ENCODE measurements around the gene ELL3. TPM values are rescaled to one million over a fixed set of nuclear protein-coding genes. Genes with fewer than 3 reads are reported as not detected.

ELL3 gene
- total RNA-seq, 1 experiment from 2014 or later: 522 TPM

GRCh38 chr15:43794269-43795037 is 17.7 kb upstream of the ELL3 start:
- Histone ChIP-seq H3K4me1 (ENCODE audit: low read length) (peaks cover 74% of the 10 kb centered on the region), H4K20me1 (ENCODE audit: insufficient read depth, low read depth, low read length) (peaks cover 24% of the 10 kb centered on the region; the same call in 1 of the 2 replicates), H3K27me3 (ENCODE audit: low read length) (no peaks in the 10 kb centered on the region), H2AFZ (ENCODE audit: low read length) (no peak overlapping the region), H3K27ac (ENCODE audit: low read length) (peak overlapping the region; percentile 95), H3K4me2 (ENCODE audit: low read depth, low read length, poor library complexity, severe bottlenecking) (peak overlapping the region; percentile 89), H3K9me3 (ENCODE audit: low read length) (no peaks in the 10 kb centered on the region), H3K9ac (ENCODE audit: low read length) (peak overlapping the region; percentile 24; the same call in 1 of the 2 replicates), H3K4me3 (ENCODE audit: low read length) (no peak overlapping the region; the same call in 1 of the 2 replicates), H3K36me3 (ENCODE audit: insufficient read depth, low read length) (peaks cover 26% of the 10 kb centered on the region), H3K9me2 (replicated peaks; ENCODE audit: insufficient read depth, low read length) (no peaks in the 10 kb centered on the region), H3K79me2 (ENCODE audit: low read length) (peaks cover 22% of the 10 kb centered on the region)
- DNase-seq: no peak

- Histone ChIP-seq H3K4me1 (ENCODE audit: low read length) (peaks cover 74% of the 10 kb centered on the region), H3K9ac (ENCODE audit: low read length) (peak overlapping the region; percentile 98), H3K4me3 (ENCODE audit: low read length) (peak overlapping the region; percentile 98), H2AFZ (ENCODE audit: low read length) (no peak overlapping the region), H3K79me2 (ENCODE audit: low read length) (peaks cover 22% of the 10 kb centered on the region), H3K27ac (ENCODE audit: low read length) (peak overlapping the region; percentile 95), H3K27me3 (ENCODE audit: low read length) (no peaks in the 10 kb centered on the region), H3K4me2 (ENCODE audit: low read depth, low read length, poor library complexity, severe bottlenecking) (peak overlapping the region; percentile 89), H3K9me3 (ENCODE audit: low read length) (no peaks in the 10 kb centered on the region), H4K20me1 (ENCODE audit: insufficient read depth, low read depth, low read length) (peaks cover 24% of the 10 kb centered on the region; the same call in 1 of the 2 replicates), H3K36me3 (ENCODE audit: insufficient read depth, low read length) (peaks cover 26% of the 10 kb centered on the region), H3K9me2 (replicated peaks; ENCODE audit: insufficient read depth, low read length) (no peaks in the 10 kb centered on the region)
- DNase-seq: no peak
Observed at GRCh38 chr15:43793647-43794046, 16.9 kb upstream of the ELL3 start.

GRCh38 chr15:43792761-43793476 is 16.2 kb upstream of the ELL3 start:
- peak overlapping the region; percentile 98 for H3K4me3 ChIP-seq (ENCODE audit: low read length)
- no peak overlapping the region for H2AFZ ChIP-seq (ENCODE audit: low read length)

GRCh38 chr15:43791993-43792760 is 15.4 kb upstream of the ELL3 start, which contains the start of gene SERF2:
Gene SERF2 (plus strand): TSS chr15:43792320. CDS start chr15:43792377, 57 bp downstream.
- Histone ChIP-seq H3K79me2 (ENCODE audit: low read length) (peaks cover 22% of the 10 kb centered on the region), H3K27ac (ENCODE audit: low read length) (peak within 1 kb of the TSS; percentile 95), H3K9ac (ENCODE audit: low read length) (peak within 1 kb of the TSS; percentile 98), H3K4me3 (ENCODE audit: low read length) (peak within 1 kb of the TSS; percentile 98), H3K4me2 (ENCODE audit: low read depth, low read length, poor library complexity, severe bottlenecking) (peak within 1 kb of the TSS; percentile 89), H3K27me3 (ENCODE audit: low read length) (no peaks in the 10 kb centered on the region), H4K20me1 (ENCODE audit: insufficient read depth, low read depth, low read length) (peaks cover 24% of the 10 kb centered on the region; the same call in 1 of the 2 replicates), H3K4me1 (ENCODE audit: low read length) (peaks cover 76% of the 10 kb centered on the region), H3K36me3 (ENCODE audit: insufficient read depth, low read length) (peaks cover 26% of the 10 kb centered on the region), H3K9me3 (ENCODE audit: low read length) (no peaks in the 10 kb centered on the region), H2AFZ (ENCODE audit: low read length) (peak within 1 kb of the TSS; percentile 46; the same call in 1 of the 2 replicates), H3K9me2 (replicated peaks; ENCODE audit: insufficient read depth, low read length) (no peaks in the 10 kb centered on the region)
- peak; percentile 100 for DNase-seq

More at GRCh38 chr15:43792761-43793476, 16.2 kb upstream of the ELL3 start:
- Histone ChIP-seq H3K9ac (ENCODE audit: low read length) (peak overlapping the region; percentile 98), H3K27me3 (ENCODE audit: low read length) (no peaks in the 10 kb centered on the region), H3K4me2 (ENCODE audit: low read depth, low read length, poor library complexity, severe bottlenecking) (peak overlapping the region; percentile 89), H3K36me3 (ENCODE audit: insufficient read depth, low read length) (peaks cover 26% of the 10 kb centered on the region), H3K79me2 (ENCODE audit: low read length) (peaks cover 22% of the 10 kb centered on the region), H3K9me2 (replicated peaks; ENCODE audit: insufficient read depth, low read length) (no peaks in the 10 kb centered on the region), H3K9me3 (ENCODE audit: low read length) (no peaks in the 10 kb centered on the region), H3K4me1 (ENCODE audit: low read length) (peaks cover 74% of the 10 kb centered on the region), H3K27ac (ENCODE audit: low read length) (peak overlapping the region; percentile 95), H4K20me1 (ENCODE audit: insufficient read depth, low read depth, low read length) (peaks cover 24% of the 10 kb centered on the region; the same call in 1 of the 2 replicates)
- DNase-seq: peak; percentile 63

GRCh38 chr15:43789409-43789808 is 12.6 kb upstream of the ELL3 start:
- H3K4me3 ChIP-seq (ENCODE audit: low read length): no peak overlapping the region
- no peak overlapping the region for H2AFZ ChIP-seq (ENCODE audit: low read length)
- peak overlapping the region; percentile 98 for H3K27ac ChIP-seq (ENCODE audit: low read length)
- no peaks in the 10 kb centered on the region for H3K9me3 ChIP-seq (ENCODE audit: low read length)
- DNase-seq: peak; percentile 94
- H3K27me3 ChIP-seq (ENCODE audit: low read length): no peaks in the 10 kb centered on the region
- H3K9me2 ChIP-seq (replicated peaks; ENCODE audit: insufficient read depth, low read length): no peaks in the 10 kb centered on the region
- peak overlapping the region; percentile 68 for H3K9ac ChIP-seq (ENCODE audit: low read length)
- peak overlapping the region; percentile 65 for H3K4me2 ChIP-seq (ENCODE audit: low read depth, low read length, poor library complexity, severe bottlenecking)
- peaks cover 54% of the 10 kb centered on the region for H3K4me1 ChIP-seq (ENCODE audit: low read length)
- peaks cover 22% of the 10 kb centered on the region for H3K79me2 ChIP-seq (ENCODE audit: low read length)
- H4K20me1 ChIP-seq (ENCODE audit: insufficient read depth, low read depth, low read length): peaks cover 20% of the 10 kb centered on the region; the same call in 1 of the 2 replicates
- peaks cover 23% of the 10 kb centered on the region for H3K36me3 ChIP-seq (ENCODE audit: insufficient read depth, low read length)

DNA sequence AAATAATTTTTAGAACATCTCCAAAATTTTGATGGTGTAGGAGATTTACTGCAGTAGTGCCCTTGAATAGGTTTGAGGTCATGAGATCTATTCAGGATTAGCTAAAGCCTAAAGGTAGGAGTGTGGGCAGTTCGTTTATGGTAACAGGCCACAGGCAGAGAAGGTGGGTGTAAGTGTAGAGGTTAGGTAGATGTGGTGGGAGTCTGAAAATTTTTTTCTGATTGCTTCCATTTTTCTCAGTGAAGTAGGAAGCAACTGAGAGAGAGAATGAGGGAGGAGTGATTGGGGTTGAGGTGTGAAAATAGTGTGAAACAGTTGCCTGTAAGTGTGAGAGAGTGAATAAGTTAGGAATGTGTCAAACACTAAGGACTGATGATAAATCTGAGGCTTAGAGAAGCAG is 2.2 kb upstream of the ELL3 start:
- H3K36me3 ChIP-seq (ENCODE audit: insufficient read depth, low read length): peaks cover 18% of the 10 kb centered on the region
- no peak overlapping the region for H3K4me2 ChIP-seq (ENCODE audit: low read depth, low read length, poor library complexity, severe bottlenecking)
- peaks cover 26% of the 10 kb centered on the region for H3K79me2 ChIP-seq (ENCODE audit: low read length)
- DNase-seq: no peak
- no peak overlapping the region for H2AFZ ChIP-seq (ENCODE audit: low read length)
- peaks cover 50% of the 10 kb centered on the region for H3K4me1 ChIP-seq (ENCODE audit: low read length)
- H3K9ac ChIP-seq (ENCODE audit: low read length): no peak overlapping the region
- H3K9me3 ChIP-seq (ENCODE audit: low read length): no peaks in the 10 kb centered on the region
- H3K27me3 ChIP-seq (ENCODE audit: low read length): no peaks in the 10 kb centered on the region
- H4K20me1 ChIP-seq (ENCODE audit: insufficient read depth, low read depth, low read length): peaks cover 17% of the 10 kb centered on the region
- H3K4me3 ChIP-seq (ENCODE audit: low read length): no peak overlapping the region
- peak overlapping the region; percentile 48; the same call in 1 of the 2 replicates for H3K27ac ChIP-seq (ENCODE audit: low read length)
- H3K9me2 ChIP-seq (replicated peaks; ENCODE audit: insufficient read depth, low read length): no peaks in the 10 kb centered on the region

- peak; percentile 97 for DNase-seq
- Histone ChIP-seq H3K9ac (ENCODE audit: low read length) (peak overlapping the region; percentile 100), H3K36me3 (ENCODE audit: insufficient read depth, low read length) (peaks cover 29% of the 10 kb centered on the region), H3K27ac (ENCODE audit: low read length) (peak overlapping the region; percentile 99), H3K4me3 (ENCODE audit: low read length) (peak overlapping the region; percentile 96), H3K4me2 (ENCODE audit: low read depth, low read length, poor library complexity, severe bottlenecking) (peak overlapping the region; percentile 95), H3K27me3 (ENCODE audit: low read length) (no peaks in the 10 kb centered on the region), H3K4me1 (ENCODE audit: low read length) (peaks cover 64% of the 10 kb centered on the region), H3K9me3 (ENCODE audit: low read length) (no peaks in the 10 kb centered on the region), H4K20me1 (ENCODE audit: insufficient read depth, low read depth, low read length) (peaks cover 20% of the 10 kb centered on the region), H3K79me2 (ENCODE audit: low read length) (peaks cover 26% of the 10 kb centered on the region), H3K9me2 (replicated peaks; ENCODE audit: insufficient read depth, low read length) (no peaks in the 10 kb centered on the region), H2AFZ (ENCODE audit: low read length) (no peak overlapping the region; the same call in 1 of the 2 replicates)
Observed at GRCh38 chr15:43777267-43777914, 625 bp upstream of the ELL3 start.

Data from Karpas-422 (cell line).